GM19193 (cell line): Measurements from ENCODE around the gene ENAH.

Experiments
- POLR2A ChIP-seq: IDR thresholded peaks from 4 replicates; pipeline ENCODE4 v1.6.1; 2011; ENCODE audit not compliant: insufficient read depth, insufficient read length; ENCODE audit errors: extremely low read depth

The ENAH gene

GRCh38 chr1:225445639-225446594 lies 207.0 kb downstream of the ENAH start:
- TF ChIP-seq POLR2A = no peak

- no peak for TF ChIP-seq POLR2A
Measured at GRCh38 chr1:225442123-225442505, 210.8 kb downstream of the ENAH start.

- no peak for TF ChIP-seq POLR2A
Measured at GRCh38 chr1:225441314-225442122, 211.4 kb downstream of the ENAH start.

GRCh38 chr1:225440380-225441221 lies 212.3 kb downstream of the ENAH start:
- TF ChIP-seq POLR2A = no peak

- no peak for TF ChIP-seq POLR2A
Measured at GRCh38 chr1:225437710-225438437, 215.0 kb downstream of the ENAH start.
